ENCODE results near the gene GRAMD1A. TPM values are rescaled to one million over a fixed set of nuclear protein-coding genes. Genes with fewer than 3 reads are reported as not detected.

The GRAMD1A gene
- total RNA-seq, 2 experiments from 2014 or later: 173 to 187 TPM

- peak; percentile 75 for DNase-seq
- H3K27ac Mint-ChIP-seq: no peak within 1 kb of the TSS
- peaks cover 8% of the 10 kb centered on the region for H3K36me3 Mint-ChIP-seq
- no peaks in the 10 kb centered on the region for H3K9me3 Mint-ChIP-seq
- H3K4me3 Mint-ChIP-seq: peak within 1 kb of the TSS; percentile 66
- POLR2A ChIA-PET: interaction anchor here (1.0 kb wide), 1 partner anchor 181 kb away, joined by 4 read pairs; no protein-coding TSS in a partner anchor
- H3K27me3 Mint-ChIP-seq: peaks cover 20% of the 10 kb centered on the region
- H3K4me1 Mint-ChIP-seq: peaks cover 5% of the 10 kb centered on the region
- peak; percentile 81 for ATAC-seq (ENCODE audit: low read depth)
Observed at GRCh38 chr19:35030257-35031071, 30.3 kb downstream of the GRAMD1A start, which contains the start of gene SCN1B. Gene SCN1B, plus strand, starts transcription at chr19:35030470. Its CDS starts 351 bp downstream, at chr19:35030821.

DNA sequence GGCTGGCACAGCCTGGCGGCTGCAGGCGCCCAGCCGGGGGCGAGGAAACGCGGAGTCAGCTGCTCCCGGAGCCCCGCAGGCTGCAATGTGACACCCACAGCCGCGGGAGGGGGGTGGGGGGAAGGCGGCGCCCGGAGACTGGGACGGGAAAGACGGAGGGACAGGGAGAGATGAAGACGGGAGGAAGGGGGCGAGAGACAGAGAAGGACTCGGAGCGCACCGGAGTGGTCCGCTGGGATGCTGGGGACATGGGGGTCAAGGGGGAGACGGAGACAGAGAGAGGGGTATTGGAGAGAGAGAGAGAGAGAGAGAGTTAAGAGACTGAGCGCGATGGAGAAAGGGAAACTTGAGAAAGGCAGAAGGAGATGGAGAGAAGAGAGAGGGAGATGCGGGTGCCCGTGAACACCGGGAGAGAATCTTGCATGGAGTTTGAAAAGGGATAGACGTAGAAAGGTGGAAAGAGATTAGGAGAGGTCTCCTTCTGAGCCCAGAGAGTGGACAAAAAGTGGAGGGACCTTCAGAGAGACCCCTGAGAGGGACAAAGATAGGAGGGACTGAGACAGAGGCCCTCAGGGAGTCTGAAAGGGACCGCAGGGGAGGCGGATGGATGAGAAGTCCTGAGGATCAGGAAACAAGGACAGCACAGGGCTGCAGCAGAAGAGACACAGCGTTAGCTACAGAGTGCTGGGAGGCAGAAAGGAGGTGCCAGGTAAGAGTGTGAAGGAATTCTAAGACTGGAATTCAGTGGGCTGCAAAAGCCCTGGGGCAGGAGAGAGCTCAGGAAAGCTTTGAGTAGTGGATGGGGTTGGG, 31.2 kb downstream of the GRAMD1A start:
- Mint-ChIP-seq H3K4me1 (peaks cover 5% of the 10 kb centered on the region), H3K9me3 (no peaks in the 10 kb centered on the region), H3K4me3 (peak overlapping the region; percentile 66), H3K27ac (no peak overlapping the region), H3K36me3 (peaks cover 8% of the 10 kb centered on the region), H3K27me3 (peaks cover 20% of the 10 kb centered on the region)
- no peak for DNase-seq
- POLR2A ChIA-PET: interaction anchor here (0.5 to 1.0 kb wide), 2 partner anchors 180 to 567 kb away, joined by 3 to 4 read pairs; no protein-coding TSS in a partner anchor
- no peak for ATAC-seq (ENCODE audit: low read depth)

GRCh38 chr19:35032356-35032865, 32.3 kb downstream of the GRAMD1A start:
- Mint-ChIP-seq H3K27ac (no peak overlapping the region), H3K27me3 (peaks cover 20% of the 10 kb centered on the region), H3K36me3 (peaks cover 6% of the 10 kb centered on the region), H3K4me3 (no peak overlapping the region), H3K9me3 (no peaks in the 10 kb centered on the region), H3K4me1 (peaks cover 5% of the 10 kb centered on the region)
- POLR2A ChIA-PET: no interaction called here
- ATAC-seq (ENCODE audit: low read depth): no peak
- no peak for DNase-seq

DNA sequence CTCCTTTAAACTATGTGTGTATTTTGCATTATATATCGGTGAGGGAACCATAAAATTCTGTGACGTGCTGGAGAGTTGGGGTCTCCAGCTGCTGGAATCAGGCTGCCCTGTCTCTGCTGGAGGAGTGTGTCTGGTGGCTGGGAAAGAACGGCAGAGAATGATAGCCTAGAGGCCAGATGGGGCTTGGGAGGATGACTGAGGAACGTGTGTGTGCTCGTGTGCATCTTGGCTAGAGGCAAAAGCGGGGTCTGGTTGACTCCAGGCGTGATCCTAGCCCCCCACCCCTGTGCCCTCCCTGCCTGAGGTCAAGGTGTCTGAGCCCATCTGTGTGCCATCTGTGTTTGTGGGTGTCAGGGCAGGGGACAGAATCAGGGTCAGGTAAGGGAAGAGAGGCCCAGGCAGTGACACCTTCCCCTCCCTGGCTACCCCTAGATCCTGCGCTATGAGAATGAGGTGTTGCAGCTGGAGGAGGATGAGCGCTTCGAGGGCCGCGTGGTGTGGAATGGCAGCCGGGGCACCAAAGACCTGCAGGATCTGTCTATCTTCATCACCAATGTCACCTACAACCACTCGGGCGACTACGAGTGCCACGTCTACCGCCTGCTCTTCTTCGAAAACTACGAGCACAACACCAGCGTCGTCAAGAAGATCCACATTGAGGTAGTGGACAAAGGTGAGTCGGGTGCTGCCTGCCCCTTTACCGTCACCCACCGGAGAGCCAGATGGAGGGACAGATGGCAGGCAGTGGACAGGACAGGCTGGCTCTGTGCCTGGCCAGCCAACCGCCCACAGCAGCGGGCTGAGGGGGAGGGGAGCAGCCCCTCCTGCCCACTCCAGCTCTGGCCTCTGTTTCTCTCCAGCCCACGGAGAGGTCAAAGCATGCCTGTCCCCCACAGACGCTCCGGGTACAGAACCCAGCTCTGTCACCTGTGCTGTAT, 33.2 kb downstream of the GRAMD1A start:
- ATAC-seq (ENCODE audit: low read depth) (no peak), DNase-seq (no peak)
- peaks cover 20% of the 10 kb centered on the region for H3K27me3 Mint-ChIP-seq
- peaks cover 2% of the 10 kb centered on the region for H3K36me3 Mint-ChIP-seq
- H3K4me3 Mint-ChIP-seq: no peak overlapping the region
- H3K27ac Mint-ChIP-seq: no peak overlapping the region
- no peaks in the 10 kb centered on the region for H3K9me3 Mint-ChIP-seq
- POLR2A ChIA-PET: no interaction called here
- peaks cover 5% of the 10 kb centered on the region for H3K4me1 Mint-ChIP-seq

GRCh38 chr19:35034005-35034502, 33.9 kb downstream of the GRAMD1A start:
- POLR2A ChIA-PET: no interaction called here
- no peak for ATAC-seq (ENCODE audit: low read depth)
- Mint-ChIP-seq H3K9me3 (no peaks in the 10 kb centered on the region), H3K27me3 (peaks cover 20% of the 10 kb centered on the region), H3K4me1 (peaks cover 5% of the 10 kb centered on the region), H3K4me3 (no peak overlapping the region), H3K36me3 (no peaks in the 10 kb centered on the region), H3K27ac (no peak overlapping the region)
- DNase-seq: no peak

DNA sequence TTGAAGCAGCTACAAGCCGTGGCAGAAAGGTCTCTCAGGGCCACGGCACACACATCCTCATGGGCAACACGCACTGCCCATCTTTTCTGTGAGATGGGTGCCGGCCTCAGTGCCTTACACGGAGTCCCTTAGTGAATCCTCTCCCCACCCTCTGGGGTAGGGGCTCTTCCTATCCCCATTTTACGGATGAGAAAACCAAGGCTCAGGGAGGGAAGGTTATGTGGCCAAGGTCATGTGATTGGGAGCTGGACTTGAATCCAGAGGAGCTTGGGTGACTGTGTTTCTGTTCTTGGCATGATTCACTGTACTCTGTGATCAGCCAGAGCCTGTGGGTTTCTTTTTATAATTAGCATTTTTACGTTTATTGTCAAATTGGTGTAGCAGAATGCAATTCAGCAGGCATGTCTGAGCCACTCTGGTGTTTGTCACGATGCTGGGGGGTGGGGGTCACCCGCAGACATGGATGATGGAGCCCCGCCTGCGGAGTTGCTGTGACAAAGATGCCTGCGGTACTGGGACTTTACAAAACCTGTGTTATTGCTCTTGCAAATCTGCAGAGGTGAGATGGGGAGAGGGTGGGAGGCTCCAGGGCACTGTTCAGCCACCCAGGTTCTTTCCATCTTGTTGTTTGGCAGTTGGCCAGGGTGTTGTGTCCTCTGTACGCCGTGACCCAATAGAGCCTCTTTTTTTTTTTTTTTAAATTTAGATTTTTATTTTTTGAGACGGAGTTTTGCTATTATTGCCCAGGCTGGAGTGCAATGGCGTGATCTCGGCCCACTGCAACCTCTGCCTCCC, 34.7 kb downstream of the GRAMD1A start:
- Mint-ChIP-seq H3K36me3 (no peaks in the 10 kb centered on the region), H3K4me3 (no peak overlapping the region), H3K27me3 (peaks cover 18% of the 10 kb centered on the region), H3K27ac (no peak overlapping the region), H3K9me3 (no peaks in the 10 kb centered on the region), H3K4me1 (peaks cover 5% of the 10 kb centered on the region)
- DNase-seq (no peak), ATAC-seq (ENCODE audit: low read depth) (no peak)
- POLR2A ChIA-PET: no interaction called here

- peaks cover 11% of the 10 kb centered on the region for H3K4me1 Mint-ChIP-seq
- H3K9me3 Mint-ChIP-seq: no peaks in the 10 kb centered on the region
- no peaks in the 10 kb centered on the region for H3K36me3 Mint-ChIP-seq
- ATAC-seq (ENCODE audit: low read depth): no peak
- H3K4me3 Mint-ChIP-seq: no peak overlapping the region
- peaks cover 7% of the 10 kb centered on the region for H3K27me3 Mint-ChIP-seq
- no peak overlapping the region for H3K27ac Mint-ChIP-seq
- no peak for DNase-seq
- POLR2A ChIA-PET: interaction anchor here (1.0 kb wide), 1 partner anchor 24 kb away, joined by 4 read pairs; no protein-coding TSS in a partner anchor
Observed at GRCh38 chr19:35037716-35038622, 37.8 kb downstream of the GRAMD1A start.

GRCh38 chr19:35038623-35039512, 38.7 kb downstream of the GRAMD1A start:
- no peak overlapping the region for H3K4me3 Mint-ChIP-seq
- peaks cover 11% of the 10 kb centered on the region for H3K4me1 Mint-ChIP-seq
- no peaks in the 10 kb centered on the region for H3K9me3 Mint-ChIP-seq
- POLR2A ChIA-PET: no interaction called here
- H3K27me3 Mint-ChIP-seq: peaks cover 7% of the 10 kb centered on the region
- ATAC-seq (ENCODE audit: low read depth): no peak
- H3K27ac Mint-ChIP-seq: no peak overlapping the region
- no peak for DNase-seq
- no peaks in the 10 kb centered on the region for H3K36me3 Mint-ChIP-seq

DNA sequence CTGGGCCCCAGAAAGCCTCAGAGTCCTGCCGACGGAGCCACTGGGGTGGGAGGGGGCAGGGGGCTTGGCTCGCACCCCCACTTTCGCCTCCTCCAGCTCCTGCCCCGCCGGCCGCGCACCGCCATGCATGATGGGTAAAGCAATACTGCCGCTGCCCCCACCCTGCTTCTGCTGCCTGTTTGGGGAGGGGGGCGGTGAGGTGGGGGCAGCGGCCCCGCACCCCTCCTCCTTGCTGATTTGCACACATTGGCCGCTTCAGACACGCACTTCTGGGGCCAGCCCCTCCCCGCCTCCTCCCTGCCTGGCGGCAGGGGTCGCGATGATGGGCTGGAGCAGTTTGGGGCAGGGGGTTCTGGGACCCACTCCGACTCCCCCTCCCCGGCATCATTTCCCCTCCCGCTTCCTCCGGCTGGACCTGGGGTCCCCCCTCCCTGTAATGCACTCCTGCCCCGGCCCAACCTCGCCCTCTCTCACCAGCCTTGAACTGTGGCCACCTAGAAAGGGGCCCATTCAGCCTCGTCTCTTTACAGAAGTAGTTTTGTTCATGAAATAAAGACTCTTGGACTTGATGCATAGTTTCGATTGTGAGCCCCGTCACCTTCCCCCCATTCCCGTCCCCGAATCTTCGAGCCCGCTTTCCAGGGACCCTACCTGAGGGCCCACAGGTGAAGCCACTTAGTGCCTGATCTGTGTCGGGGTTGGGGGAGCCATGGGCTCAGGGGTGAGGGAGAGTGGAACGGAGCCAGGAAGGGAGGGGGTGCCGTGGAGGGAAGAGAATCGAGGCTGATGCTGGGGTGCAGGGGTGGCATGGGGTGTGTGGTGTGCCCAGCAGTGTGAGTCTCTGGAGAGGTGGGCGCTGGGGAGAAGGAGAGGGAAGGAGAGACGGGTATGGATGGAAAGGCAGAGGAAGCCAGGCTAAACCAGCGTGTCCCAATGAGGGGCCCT, 40.0 kb downstream of the GRAMD1A start:
- Mint-ChIP-seq H3K27me3 (peaks cover 7% of the 10 kb centered on the region), H3K27ac (peak overlapping the region; percentile 7), H3K9me3 (no peaks in the 10 kb centered on the region), H3K36me3 (no peaks in the 10 kb centered on the region), H3K4me3 (peak overlapping the region; percentile 33), H3K4me1 (peaks cover 15% of the 10 kb centered on the region)
- POLR2A ChIA-PET: no interaction called here
- no peak for DNase-seq
- no peak for ATAC-seq (ENCODE audit: low read depth)
